Measurements from ENCODE around the gene C12orf43.

DNA sequence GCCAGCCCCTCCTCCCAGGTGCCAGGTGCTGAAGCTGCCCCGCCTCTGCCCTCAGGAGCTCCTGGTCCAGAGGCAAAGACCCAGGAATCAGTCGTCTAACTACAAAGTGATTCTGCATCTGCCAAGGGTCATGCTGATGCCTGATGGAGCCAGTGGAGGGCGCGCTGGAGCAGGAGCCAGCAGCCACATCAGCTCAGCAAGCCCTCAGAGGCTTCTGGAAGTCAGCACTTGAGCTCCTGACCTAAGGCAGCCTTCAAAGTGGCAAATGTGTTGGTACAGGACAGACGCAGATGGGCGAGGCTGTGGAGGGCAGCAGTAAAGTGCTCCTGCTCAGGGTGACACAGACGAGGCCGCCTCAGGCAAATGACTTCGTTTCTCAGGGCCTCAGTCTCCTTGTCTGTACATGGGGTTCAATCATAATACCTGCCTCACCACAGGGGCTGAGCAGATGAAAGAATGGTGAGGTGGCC lies 10.9 kb downstream of the C12orf43 start:
- TF ChIP-seq, protein P1, sequence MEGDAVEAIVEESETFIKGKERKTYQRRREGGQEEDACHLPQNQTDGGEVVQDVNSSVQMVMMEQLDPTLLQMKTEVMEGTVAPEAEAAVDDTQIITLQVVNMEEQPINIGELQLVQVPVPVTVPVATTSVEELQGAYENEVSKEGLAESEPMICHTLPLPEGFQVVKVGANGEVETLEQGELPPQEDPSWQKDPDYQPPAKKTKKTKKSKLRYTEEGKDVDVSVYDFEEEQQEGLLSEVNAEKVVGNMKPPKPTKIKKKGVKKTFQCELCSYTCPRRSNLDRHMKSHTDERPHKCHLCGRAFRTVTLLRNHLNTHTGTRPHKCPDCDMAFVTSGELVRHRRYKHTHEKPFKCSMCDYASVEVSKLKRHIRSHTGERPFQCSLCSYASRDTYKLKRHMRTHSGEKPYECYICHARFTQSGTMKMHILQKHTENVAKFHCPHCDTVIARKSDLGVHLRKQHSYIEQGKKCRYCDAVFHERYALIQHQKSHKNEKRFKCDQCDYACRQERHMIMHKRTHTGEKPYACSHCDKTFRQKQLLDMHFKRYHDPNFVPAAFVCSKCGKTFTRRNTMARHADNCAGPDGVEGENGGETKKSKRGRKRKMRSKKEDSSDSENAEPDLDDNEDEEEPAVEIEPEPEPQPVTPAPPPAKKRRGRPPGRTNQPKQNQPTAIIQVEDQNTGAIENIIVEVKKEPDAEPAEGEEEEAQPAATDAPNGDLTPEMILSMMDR (IDR thresholded peaks at IDR 0.05; ENCODE audit: low read depth, low read length, poor library complexity, severe bottlenecking): peak; percentile 68
- TF ChIP-seq EZH2phosphoT487 (IDR thresholded peaks at IDR 0.05; ENCODE audit: borderline replicate concordance, low read length): no peak

Measured in DOHH2 (cell line).